ENCODE measurements around the gene ALAS2. TPM values are rescaled to one million over a fixed set of nuclear protein-coding genes. Genes with fewer than 3 reads are reported as not detected.
A peak's percentile ranks its signal among the peaks of the same experiment; 100 is the strongest.

ALAS2 gene
- total RNA-seq, 1 experiment from 2014 or later = not detected

- BruUV-seq (replicated peaks) = no TSS peak
- Histone ChIP-seq H3K36me3 (ENCODE audit: control insufficient read depth, insufficient read depth, low read length) (no peaks in the 10 kb centered on the region), H3K4me1 (peaks cover 12% of the 10 kb centered on the region), H3K9me3 (no peaks in the 10 kb centered on the region), H3K27me3 (replicated peaks; ENCODE audit: control insufficient read depth, insufficient read depth, low read length) (no peaks in the 10 kb centered on the region), H3K4me3 (ENCODE audit: low read depth, low read length) (no peak overlapping the region)
- no peak overlapping the region for H3K27ac Mint-ChIP-seq (ENCODE audit: unreplicated experiment)
- CTCF ChIA-PET = no interaction called here
- POLR2A ChIA-PET = no interaction called here
- intact Hi-C loops (cut with micrococcal nuclease; ENCODE audit: unreplicated experiment) = no loop called here
- TF ChIP-seq, protein P1, sequence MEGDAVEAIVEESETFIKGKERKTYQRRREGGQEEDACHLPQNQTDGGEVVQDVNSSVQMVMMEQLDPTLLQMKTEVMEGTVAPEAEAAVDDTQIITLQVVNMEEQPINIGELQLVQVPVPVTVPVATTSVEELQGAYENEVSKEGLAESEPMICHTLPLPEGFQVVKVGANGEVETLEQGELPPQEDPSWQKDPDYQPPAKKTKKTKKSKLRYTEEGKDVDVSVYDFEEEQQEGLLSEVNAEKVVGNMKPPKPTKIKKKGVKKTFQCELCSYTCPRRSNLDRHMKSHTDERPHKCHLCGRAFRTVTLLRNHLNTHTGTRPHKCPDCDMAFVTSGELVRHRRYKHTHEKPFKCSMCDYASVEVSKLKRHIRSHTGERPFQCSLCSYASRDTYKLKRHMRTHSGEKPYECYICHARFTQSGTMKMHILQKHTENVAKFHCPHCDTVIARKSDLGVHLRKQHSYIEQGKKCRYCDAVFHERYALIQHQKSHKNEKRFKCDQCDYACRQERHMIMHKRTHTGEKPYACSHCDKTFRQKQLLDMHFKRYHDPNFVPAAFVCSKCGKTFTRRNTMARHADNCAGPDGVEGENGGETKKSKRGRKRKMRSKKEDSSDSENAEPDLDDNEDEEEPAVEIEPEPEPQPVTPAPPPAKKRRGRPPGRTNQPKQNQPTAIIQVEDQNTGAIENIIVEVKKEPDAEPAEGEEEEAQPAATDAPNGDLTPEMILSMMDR (IDR thresholded peaks at IDR 0.05; ENCODE audit: insufficient read depth in 1 of 2, low read depth in 1 of 2, low read length in 1 of 2, severe bottlenecking in 1 of 2, unreplicated experiment in 1 of 2) = peak; percentile 17 to 19
- H3K4me1 Mint-ChIP-seq (ENCODE audit: low read depth, unreplicated experiment) = peaks cover 7% of the 10 kb centered on the region
- no peaks in the 10 kb centered on the region for H3K9me3 Mint-ChIP-seq (ENCODE audit: unreplicated experiment)
- H3K4me3 Mint-ChIP-seq (ENCODE audit: unreplicated experiment) = no peak overlapping the region
- no peak for DNase-seq
- no peaks in the 10 kb centered on the region for H3K27me3 Mint-ChIP-seq (ENCODE audit: insufficient read depth, unreplicated experiment)
- H3K36me3 Mint-ChIP-seq (ENCODE audit: insufficient read depth, unreplicated experiment) = peaks cover 7% of the 10 kb centered on the region
These were observed 19.5 kb downstream of the ALAS2 start for GRCh38 chrX:55011294-55011693.

DNA sequence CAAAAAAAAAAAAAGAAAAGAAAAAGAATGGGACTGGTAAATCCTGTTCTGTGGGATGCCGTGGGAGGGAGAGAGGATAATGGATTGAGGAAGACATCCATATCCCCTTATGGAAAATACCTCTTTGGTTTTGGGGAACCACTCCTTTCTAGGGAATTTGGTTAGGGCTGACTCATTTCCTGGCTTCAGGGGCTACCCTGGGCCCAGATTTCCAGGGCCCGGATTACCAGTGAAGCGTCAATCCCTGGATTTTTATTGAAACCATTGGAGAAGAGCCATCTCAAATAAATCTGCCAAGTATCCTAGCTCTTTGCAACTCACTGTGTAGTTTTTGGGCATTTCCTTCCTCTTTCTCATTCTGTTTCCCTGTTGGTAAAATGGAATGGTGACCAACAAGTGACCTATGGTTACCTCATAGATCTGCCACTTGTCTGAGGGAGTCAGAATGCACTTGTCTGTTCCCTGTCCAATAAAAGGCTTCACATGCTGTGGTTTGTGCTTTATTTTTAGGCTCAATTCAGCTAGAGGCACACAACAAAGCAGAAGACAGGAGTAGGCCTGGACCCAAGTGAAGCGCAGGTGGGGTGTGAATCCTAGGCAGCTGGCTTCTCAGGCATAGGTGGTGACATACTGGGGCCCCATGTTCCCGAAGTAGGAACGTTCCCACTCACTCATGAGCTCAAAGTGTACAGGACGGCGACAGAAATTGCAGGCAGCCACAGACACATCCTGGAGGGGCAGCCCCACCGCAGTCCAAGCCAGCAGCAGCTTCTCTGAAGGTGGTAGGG is 22.0 kb downstream of the ALAS2 start:
- intact Hi-C loops (cut with micrococcal nuclease; ENCODE audit: unreplicated experiment) = no loop called here
- no peaks in the 10 kb centered on the region for H3K9me3 ChIP-seq
- peaks cover 2% of the 10 kb centered on the region; the same call in 1 of the 2 replicates for H3K36me3 ChIP-seq (ENCODE audit: control insufficient read depth, insufficient read depth, low read length)

GRCh38 chrX:55007656-55008055 is 23.1 kb downstream of the ALAS2 start:
- no peaks in the 10 kb centered on the region for H3K27me3 ChIP-seq (replicated peaks; ENCODE audit: control insufficient read depth, insufficient read depth, low read length)
- no TSS peak for BruUV-seq (replicated peaks)
- peaks cover 7% of the 10 kb centered on the region for H3K4me1 Mint-ChIP-seq (ENCODE audit: low read depth, unreplicated experiment)
- intact Hi-C loops (cut with micrococcal nuclease; ENCODE audit: unreplicated experiment) = no loop called here
- no peaks in the 10 kb centered on the region for H3K9me3 Mint-ChIP-seq (ENCODE audit: unreplicated experiment)
- no peak overlapping the region for H3K4me3 ChIP-seq (ENCODE audit: low read depth, low read length)
- H3K36me3 Mint-ChIP-seq (ENCODE audit: insufficient read depth, unreplicated experiment) = peaks cover 25% of the 10 kb centered on the region
- peak overlapping the region; percentile 30 for H3K27ac Mint-ChIP-seq (ENCODE audit: unreplicated experiment)
- H3K4me3 Mint-ChIP-seq (ENCODE audit: unreplicated experiment) = peak overlapping the region; percentile 56
- H3K27me3 Mint-ChIP-seq (ENCODE audit: insufficient read depth, unreplicated experiment) = no peaks in the 10 kb centered on the region
- TF ChIP-seq, protein P1 (IDR thresholded peaks at IDR 0.05; ENCODE audit: insufficient read depth in 1 of 2, low read depth in 1 of 2, low read length in 1 of 2, severe bottlenecking in 1 of 2, unreplicated experiment in 1 of 2) = no peak
- peaks cover 2% of the 10 kb centered on the region; the same call in 1 of the 2 replicates for H3K36me3 ChIP-seq (ENCODE audit: control insufficient read depth, insufficient read depth, low read length)
- no peaks in the 10 kb centered on the region for H3K9me3 ChIP-seq
- DNase-seq = peak; percentile 18 to 46
- ChIA-PET CTCF (interaction anchor here (0.6 to 1.1 kb wide), 2 partner anchors 104 to 368 kb away, joined by 3 to 6 read pairs; no protein-coding TSS in a partner anchor), POLR2A (no interaction called here)
- H3K4me1 ChIP-seq = peaks cover 12% of the 10 kb centered on the region

More for the DNA sequence above, 22.0 kb downstream of the ALAS2 start:
- ChIA-PET POLR2A (no interaction called here), CTCF (interaction anchor here (1.1 kb wide), 1 partner anchor 369 kb away, joined by 3 read pairs; no protein-coding TSS in a partner anchor)
- H3K4me3 Mint-ChIP-seq (ENCODE audit: unreplicated experiment) = no peak overlapping the region
- TF ChIP-seq, protein P1 (IDR thresholded peaks at IDR 0.05; ENCODE audit: insufficient read depth in 1 of 2, low read depth in 1 of 2, low read length in 1 of 2, severe bottlenecking in 1 of 2, unreplicated experiment in 1 of 2) = no peak
- no peaks in the 10 kb centered on the region for H3K27me3 Mint-ChIP-seq (ENCODE audit: insufficient read depth, unreplicated experiment)
- DNase-seq = no peak
- peaks cover 7% of the 10 kb centered on the region for H3K4me1 Mint-ChIP-seq (ENCODE audit: low read depth, unreplicated experiment)
- peaks cover 19% of the 10 kb centered on the region for H3K36me3 Mint-ChIP-seq (ENCODE audit: insufficient read depth, unreplicated experiment)
- no TSS peak for BruUV-seq (replicated peaks)
- Histone ChIP-seq H3K27me3 (replicated peaks; ENCODE audit: control insufficient read depth, insufficient read depth, low read length) (no peaks in the 10 kb centered on the region), H3K4me1 (peaks cover 12% of the 10 kb centered on the region), H3K4me3 (ENCODE audit: low read depth, low read length) (no peak overlapping the region)
- no peak overlapping the region for H3K27ac Mint-ChIP-seq (ENCODE audit: unreplicated experiment)
- H3K9me3 Mint-ChIP-seq (ENCODE audit: unreplicated experiment) = no peaks in the 10 kb centered on the region

Measured in Caco-2 (cell line).